Erythroblast (primary cell): ENCODE data around the gene NIPA2.

ENCODE experiments used
- GATA1 ChIP-seq: IDR thresholded peaks from 2 replicates; pipeline ENCODE4 v1.6.1; 2011; ENCODE audit warnings: low read depth, mild to moderate bottlenecking, control low read depth, low read length, moderate library complexity
- POLR2A ChIP-seq: IDR thresholded peaks from 2 replicates; pipeline ENCODE4 v1.6.1; 2011; ENCODE audit warnings: mild to moderate bottlenecking, low read length

DNA sequence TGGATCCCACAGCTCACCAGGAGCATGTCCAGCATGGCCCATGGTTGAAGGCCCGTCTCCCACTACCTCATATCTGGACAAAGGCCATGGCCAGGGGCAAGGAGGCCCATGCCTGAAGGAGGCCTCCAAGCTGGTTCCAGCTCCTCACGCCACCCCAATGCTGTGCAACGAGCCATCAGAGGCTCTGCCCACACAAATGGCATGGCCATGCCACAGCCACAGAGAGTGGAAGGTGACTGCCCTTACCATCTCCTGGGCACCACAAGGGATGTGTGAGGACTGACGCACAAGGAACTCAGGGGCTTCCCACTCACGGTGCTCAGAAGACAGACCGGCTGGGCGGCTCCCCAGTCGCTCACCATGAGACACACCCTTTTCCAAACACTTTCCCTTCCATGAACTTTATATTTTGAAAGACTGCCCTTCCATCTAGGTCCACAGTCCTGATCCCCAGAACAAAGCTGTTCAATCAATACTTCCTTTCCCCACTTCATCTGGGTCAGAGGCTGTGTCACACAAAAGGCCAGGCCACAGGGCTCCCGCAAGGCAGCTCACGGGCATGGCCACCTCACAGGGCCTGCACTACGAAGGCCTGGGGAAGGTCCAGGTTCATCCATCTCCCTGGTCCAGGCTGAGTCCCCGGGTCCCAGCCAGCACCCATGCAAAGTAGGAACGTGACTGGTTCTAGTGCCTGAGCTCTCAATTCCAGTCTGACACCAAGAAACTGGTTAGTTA, 75.3 kb downstream of the NIPA2 start:
- TF ChIP-seq POLR2A: no peak
- TF ChIP-seq GATA1: no peak
